Amniotic stem cell (primary cell): ENCODE measurements around the gene TIGD2.

Source experiments
- DNase-seq: peaks from one replicate; lab custom pipeline; 2025; lab: John Stamatoyannopoulos, UW

TIGD2 gene

DNA sequence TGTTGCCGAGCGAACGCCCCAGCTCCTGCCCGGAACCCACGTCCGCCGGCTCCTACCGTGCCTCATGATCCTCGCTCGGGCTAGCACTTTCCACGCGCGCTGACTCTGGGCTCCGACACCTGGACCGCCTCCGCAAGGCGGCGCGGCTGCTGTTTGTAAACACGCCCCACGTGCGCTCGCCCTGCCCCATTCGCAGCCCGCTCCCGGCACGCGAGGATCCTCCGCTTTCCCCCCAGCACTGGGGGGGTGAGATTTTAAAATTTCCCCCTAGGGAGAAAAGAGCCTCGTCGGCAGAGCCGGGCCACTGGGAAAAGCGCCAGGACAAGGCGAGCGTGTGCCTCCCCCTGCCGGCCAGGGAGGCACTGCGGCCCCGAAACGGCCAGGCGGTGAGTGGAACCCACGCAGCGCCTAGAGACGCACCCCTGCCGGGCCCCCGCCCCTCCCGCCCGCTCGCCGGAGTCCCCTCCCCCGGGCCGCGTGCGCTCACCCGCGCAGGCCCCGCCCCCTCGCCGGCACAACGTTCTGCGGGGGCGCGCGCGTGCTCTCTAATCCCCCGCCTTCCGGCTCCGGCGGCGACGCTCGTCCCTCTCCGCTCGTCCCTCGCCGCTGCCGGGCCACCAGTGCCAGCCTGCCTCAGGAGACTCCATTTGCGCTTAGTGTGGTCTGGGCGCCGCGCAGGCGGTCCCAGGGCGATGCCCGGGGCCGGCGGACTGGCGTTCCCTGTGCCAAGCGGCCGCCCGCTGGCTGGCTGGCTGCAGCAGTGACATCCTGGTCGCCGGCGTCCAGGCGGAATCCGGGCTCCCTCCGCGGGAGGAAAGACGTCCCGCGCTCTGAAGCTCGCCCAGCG lies at the start of gene TIGD2:
Gene TIGD2, plus strand, starts transcription at position 548 of the 847 bp plus-strand sequence. CDS start 1,442 bp downstream, outside the sequence.
- peak; percentile 60 for DNase-seq

DNA sequence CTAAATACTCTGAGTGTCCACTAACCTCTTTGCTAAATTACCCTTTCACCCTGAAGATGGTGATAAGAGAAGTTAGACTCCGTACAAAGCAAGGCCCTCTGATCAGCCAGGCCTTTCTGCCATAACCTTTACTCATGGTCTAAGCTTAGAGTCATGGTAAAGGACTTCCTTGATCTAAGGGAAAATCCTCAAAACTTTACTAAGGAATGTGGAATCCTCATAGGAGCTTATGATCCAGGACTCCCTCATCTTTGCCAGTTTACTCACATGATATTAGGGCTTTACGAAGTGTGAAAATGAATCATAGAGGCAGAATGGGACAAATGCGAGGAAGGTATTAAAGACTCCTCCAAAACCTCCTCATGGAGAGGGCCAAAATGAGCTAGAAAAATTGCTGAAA lies 46.5 kb upstream of the TIGD2 start:
- no peak for DNase-seq

DNA sequence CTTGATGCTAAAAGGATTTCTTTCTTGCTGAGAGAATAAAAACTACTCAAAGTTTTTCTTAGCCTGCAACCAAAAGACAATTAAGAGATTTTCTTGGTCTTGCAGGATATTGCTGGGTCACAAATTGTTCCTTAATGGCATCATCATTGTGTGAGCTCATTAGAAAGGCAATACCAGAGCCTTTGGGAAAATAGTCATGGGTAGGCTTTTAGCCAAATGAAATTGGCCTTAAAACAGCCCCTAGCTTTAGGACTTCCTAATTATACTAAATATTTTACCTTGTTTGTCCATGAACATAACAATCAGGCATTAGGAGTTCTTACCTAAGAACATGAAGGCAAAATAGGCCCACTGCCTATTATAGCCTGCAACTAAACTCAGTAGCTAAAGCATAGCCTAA lies 43.9 kb upstream of the TIGD2 start:
- no peak for DNase-seq

DNA sequence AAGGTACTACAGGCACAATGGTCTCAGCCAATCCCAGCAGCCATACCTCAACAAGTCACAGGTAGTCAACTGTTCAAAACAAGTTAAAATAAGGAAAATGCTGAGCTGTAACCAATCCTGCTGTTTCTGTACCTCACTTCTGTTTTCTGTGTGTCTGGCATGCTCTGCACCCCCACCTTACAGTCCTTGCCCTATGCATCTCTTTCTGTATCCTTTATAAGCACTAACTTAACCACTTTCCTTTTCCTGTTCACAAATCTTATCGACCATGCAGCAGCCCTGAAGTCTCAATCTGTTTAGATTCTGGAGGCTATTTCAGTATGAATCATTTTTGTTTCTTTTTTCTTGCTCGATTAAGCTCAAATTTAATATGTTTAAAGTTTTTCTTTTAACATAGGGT lies 41.9 kb upstream of the TIGD2 start:
- no peak for DNase-seq

DNA sequence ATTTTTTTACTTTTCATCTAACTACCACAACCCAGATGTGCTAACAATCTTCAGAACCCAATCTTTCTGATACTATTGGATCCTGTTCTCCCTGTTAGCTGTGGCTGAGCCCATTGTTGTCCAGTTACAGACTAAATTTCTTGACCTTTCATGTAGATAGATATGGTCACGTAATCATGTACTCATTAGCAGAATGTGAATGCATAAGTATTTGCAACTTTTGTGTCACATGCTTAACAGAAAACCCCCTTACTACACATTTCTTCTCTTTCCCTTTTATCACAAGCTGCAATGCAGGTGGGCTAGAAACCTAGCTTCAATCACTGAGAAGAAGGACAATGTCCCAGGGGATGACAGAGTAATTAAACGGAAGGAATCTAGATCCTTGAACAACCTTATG lies 41.3 kb upstream of the TIGD2 start:
- DNase-seq: no peak

DNA sequence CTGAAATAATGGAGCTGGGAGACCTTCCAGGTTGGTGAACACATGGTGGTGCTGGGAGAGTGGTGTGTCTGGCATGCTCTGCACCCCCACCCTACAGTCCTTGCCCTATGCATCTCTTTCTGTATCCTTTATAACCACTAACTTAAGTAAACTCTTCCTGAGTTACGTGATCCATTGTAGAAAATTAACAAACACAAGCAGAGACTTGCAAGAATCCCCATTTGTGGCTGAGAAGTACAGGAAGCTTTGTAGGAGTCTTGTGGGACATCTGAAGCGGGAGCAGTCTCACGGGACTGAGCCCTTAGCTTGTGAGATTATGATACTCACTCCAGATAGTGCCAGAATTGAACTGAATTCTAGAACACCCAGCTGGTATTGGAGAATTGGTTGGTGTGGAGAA lies 40.0 kb upstream of the TIGD2 start:
- no peak for DNase-seq

DNA sequence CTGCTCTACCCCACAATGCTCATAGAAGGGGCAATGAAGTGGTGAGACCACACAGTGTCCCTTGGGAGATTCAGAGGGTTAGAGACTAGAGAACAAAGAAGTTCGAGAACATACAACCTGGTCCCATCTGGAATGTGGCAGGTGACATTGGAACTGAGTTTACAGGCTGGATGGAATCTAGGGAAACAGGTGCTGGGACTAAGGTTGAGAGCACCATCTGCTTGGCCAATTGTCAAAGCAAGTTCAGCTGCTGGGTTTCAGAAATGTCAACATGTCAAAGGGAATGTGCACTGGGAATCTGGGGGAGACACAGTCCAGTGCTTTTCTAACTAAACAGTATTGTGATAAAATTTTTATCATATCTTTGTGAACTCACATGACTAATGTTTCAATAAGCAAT lies 38.4 kb upstream of the TIGD2 start:
- no peak for DNase-seq

DNA sequence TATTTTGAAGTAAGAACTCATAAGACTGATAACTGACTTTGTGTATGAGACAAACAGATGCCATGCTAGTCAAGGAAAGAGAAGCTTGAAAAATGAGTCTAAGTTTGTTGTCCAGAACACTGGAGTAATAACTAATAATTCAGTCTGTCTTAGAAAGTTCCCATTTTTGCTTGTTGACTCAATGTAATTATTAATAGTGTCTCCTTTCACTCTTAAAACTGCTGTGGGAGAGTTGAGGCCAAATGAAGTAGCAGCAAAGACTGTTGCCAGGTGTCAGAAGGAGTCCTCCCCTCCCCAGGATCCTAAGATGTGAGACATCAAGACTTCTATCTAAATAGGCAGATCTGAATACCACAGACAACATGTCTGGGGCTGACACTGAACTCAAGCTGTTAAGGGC lies 33.6 kb upstream of the TIGD2 start:
- no peak for DNase-seq

DNA sequence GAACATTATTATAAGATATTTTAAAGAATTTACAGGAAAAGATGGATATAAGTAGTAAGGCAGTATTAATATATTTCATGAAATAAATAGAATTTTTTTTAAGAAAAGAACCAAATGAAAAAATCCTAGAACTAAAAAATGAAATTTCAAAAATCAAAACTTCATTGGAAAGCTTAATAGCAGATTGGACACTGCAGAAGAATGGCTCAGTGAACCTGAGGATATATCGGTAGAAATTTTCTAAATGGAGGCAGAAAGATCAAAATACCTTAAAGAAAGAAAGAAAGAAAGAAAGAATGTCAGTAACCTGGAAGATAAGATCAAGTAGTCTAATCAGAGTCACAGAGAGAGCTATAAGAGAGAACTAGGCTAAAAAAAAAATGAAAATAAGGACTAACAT lies 33.0 kb upstream of the TIGD2 start:
- DNase-seq: no peak

DNA sequence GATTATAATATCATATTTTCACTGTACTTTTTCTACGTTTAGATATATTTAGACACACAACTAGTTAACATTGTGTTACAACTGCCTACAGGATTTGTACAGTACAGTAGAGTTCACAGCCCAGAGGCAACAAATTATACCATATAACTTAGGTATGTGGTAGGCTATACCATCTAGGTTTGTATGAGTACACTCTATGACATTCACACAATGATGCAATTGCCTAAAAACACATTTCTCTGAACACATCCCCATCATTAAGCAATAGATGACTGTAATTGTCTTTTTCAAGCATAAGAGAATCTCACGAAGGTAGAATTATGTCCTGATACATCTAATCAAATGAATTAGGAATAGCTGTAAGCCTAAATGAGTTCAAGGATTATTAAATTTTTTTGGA lies 12.3 kb upstream of the TIGD2 start:
- no peak for DNase-seq

DNA sequence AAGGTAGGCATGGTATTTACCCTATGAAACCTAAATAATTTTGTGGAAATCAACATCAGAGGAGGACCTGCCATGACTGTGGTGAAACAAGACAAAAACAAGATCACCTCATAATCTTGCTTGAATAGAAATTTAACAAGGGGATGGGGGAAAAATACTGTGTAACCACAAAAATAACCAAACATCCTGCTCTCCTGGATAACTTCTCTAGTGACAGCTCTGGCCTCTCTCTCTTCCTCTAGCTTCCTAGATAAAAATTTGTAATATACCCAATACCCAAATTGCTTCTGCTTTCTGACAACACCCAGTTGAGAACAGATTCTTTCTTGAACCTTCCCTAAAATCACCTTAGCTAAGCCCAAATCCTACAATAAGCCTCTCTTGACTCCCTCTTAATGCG lies 11.9 kb upstream of the TIGD2 start:
- DNase-seq: no peak

DNA sequence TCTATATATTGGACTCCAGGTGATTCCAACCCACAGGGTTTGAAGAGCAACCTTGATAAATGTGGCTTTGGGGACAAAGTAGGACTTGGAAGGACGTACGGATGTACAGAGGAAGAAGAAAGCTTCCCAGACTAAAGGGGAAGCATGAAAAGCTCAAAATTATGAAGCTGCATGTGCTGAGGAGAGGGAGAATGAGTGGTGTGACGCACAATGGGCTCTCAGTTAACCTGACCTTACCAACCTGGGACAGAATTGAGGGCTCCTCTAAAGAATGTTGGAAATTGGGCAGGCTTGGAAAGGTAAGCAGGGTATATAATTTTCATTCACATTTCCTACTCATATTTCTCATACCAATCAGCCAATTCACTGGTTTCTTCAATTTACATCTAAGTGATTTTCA lies 10.5 kb upstream of the TIGD2 start:
- no peak for DNase-seq

DNA sequence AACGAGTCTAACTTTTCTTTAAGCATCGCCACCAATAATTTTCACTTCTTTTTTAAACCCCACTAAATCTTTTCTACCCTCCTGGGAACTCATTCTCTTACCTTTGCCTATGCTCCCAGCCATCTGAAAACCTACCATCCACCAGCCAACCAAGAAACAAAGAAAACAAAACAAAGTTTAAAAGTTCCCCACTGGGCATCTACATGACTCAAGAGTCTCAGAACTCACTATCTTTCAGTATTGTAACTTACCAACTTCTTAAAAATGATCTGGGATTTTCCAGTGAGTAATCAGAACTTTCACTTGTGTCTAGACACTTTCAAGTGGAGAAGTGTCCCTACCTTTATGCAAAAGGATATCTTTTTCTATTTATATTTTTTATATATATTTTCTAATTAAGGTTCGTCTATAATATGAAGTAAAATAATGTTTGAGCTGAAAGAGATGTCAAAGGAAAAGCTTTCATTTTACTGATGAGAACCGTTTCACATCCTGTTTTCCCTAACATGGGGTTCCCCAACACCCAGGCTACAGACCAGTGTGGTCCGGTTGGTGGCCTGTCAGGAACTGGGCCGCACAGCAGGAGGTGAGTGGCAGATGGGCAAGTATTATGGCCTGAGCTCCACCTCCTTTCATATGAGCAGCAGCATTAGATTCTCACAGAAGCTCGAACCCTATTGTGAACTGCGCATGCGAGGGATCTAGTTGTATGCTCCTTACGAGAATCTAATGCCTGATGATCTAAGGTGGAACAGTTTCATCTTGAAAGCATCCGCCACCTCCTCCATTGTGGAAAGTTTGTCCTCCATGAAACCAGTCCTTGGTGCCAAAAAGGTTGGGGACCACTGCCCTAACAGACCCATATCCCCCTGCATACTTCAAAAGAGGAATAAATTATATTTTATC lies 9.8 kb upstream of the TIGD2 start:
- no peak for DNase-seq

DNA sequence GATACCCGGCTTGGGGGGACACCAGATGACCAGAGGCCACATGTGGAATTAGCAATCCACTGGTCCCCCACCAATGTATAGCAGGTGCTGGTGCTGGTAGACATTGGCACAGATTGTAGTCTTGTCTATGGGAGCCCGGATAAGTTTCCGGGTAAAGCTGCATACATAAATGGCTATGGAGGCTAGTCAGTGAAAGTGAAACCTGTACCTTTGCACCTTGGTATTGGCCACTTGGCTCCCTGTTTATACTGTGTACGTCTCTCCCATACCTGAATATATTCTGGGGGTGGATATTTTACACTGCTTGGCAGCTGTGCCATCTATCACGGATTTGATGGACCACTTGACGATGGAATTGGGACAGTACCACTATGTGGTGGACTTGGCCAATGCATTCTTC lies 5.6 kb upstream of the TIGD2 start:
- no peak for DNase-seq

DNA sequence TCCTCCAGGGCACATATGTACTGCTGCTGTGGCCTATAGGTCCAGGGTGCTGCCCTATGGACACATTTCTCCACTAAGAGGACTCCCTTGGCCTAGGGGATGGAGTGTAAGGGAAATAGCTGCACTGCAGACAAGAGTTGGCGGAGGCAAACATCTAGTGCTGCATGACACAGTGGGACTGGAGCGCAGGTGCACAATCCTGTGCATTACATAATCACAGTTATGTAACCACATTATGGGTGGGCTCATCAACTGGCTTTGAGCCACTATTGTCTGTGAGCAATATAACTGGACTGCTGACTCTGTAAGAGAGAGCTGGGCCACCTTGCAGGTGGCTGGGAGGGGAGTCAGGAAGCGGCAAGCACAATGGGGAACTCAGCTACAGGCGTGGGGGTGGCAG lies 3.2 kb upstream of the TIGD2 start:
- DNase-seq: no peak

DNA sequence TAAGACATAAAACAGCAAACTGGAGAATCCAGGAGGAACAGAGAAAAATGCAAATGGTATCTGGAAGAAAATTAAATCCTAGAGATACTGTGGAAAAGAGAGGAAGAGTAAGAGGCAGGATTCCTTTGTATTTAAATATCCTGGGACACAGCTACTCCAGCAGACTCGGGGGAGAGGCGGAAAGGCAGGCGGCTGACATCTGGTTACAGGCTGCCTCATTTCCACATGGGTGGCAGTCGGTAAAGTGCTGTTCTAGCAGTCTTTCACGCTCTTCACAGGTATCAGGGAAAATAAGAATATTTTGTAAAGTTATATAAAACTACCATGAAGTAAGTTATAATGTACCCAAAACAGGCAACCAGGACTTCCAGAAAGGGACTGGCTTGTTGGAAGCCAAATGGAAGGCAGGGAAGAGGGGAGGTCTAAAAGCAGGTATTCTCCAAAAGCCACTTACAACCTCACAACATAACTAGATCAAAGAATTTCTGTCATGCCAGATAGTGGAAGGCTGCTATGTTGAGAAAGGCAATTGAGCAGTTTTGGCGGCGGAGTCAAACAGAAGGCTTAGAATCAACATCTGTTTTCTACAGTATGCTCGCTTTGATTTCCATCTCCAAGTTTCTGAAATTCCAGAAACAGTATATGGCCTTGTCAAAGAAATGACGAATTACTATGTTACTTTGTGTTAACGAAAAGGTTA lies 1.3 kb upstream of the TIGD2 start:
- DNase-seq: no peak

DNA sequence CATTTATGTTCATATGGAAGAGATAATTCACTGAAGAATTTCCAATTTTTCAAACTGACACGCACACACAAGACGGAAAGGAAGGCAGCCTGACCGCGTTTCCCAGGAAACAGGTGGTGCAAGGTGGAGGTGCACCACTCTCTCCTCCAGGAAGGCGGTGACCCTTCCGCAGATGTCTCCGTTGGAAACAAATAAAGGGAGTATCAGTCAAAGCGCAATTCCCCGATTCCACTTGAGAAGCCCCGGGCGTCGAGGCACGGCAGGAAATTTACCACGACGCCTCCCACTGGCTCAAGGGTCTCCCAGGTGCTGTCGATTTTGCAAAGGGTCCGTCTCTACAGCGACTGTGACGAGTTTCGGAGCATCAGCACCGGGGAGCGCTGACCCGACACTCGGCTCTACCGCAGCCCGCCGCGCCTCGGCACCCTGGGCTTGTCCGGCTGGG lies 770 bp upstream of the TIGD2 start:
- DNase-seq: no peak

DNA sequence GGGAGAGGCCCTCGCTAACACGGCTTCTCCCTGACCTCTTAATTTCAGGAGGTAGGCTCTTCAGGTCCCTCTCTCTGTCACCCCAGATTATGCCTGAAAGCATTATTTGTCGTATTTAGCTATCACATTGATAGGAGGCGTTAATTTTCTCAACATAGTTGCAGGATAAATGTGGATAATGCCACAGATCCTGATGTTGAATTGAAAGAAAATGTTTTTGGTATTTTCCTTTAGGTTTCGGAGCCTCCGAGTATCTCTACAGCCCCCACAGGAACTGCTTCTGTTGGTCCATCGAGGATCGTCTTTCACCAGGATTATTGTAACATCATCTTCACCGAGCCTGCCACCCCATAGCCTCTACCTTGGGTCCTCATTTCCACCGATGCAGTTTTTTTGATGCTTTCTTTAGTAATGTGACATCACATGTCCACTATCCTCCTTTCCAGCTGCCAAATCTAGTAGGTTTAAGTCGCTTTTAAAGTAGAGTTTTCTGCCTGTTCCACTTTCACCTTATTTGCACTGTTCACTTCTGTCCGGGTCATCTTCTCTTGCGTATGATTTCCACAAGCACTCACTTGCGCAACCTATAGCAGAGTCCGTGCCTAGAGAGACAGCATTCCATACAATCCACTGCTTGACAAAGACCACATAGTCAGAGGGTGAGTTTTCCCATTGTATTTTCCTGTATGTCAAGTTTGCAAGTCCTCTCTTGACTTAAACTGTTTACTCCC lies 665 bp downstream of the TIGD2 start:
- peak; percentile 50 for DNase-seq

DNA sequence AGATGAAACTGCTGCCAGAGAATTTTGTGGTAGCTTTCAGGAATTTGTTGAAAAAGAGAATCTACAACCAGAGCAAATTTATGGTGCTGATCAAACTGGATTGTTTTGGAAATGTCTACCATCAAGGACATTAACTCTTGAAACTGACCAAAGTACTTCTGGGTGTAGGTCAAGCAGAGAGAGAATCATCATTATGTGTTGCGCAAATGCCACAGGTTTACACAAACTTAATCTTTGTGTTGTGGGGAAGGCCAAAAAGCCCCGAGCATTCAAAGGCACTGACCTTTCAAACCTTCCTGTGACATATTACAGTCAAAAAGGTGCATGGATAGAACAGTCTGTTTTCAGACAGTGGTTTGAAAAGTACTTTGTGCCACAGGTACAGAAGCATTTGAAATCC lies 2.1 kb downstream of the TIGD2 start:
- no peak for DNase-seq

DNA sequence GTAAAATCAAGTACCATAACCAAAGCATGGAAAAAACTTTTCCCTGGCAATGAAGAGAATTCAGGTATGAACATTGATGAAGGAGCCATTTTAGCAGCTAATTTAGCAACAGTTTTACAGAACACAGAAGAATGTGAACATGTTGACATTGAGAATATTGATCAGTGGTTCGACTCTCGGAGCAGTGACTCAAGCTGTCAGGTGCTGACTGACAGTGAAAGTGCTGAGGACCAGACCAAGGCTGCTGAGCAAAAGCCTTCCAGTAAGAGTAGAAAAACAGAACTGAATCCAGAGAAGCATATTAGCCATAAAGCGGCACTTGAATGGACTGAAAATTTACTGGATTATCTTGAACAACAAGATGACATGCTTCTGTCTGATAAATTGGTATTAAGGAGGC lies 2.8 kb downstream of the TIGD2 start:
- DNase-seq: no peak

DNA sequence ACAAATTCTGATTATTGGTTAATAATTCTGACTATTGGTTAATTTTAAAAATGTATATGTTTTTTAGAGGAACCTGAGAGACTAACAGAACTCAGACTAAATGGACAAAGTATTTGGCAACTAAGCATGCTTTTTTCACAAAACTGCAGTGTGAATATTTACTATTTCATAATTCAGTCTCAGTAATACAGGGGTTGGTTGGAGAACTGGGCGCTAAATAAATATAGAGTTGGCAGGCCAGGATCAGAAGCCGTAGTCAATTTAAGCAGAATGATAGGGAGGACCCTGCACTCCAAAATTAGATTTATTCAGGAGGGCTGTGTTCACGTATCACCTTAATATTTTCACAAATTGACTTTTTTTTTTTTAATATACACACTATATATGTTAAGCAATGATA lies 5.8 kb downstream of the TIGD2 start:
- DNase-seq: no peak

DNA sequence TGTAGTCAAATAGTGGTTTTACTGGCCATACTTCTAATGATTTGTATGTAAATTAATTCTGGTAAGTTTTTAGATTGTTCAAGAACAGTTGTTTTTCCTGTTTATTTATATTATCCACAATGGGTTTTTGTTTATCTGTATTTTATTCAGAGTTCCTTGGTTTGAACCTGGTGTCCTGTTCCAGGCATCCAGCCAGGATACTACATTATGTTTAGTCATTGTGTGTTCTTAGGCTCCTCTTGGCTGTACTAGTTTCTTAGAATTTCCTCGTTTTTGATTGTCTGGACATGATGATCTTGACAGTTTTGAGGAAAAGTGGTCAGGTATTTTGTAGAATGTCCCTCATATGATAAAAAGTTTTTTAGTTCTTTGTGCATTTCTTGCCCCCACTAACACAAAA lies 7.8 kb downstream of the TIGD2 start:
- no peak for DNase-seq
